ENCODE results near the gene TAF11L6.
"Not testable (repeated sequence)": the region's sequence is repeated elsewhere in the genome, so short reads cannot be mapped to it uniquely, and the experiment has no call there.

DNA sequence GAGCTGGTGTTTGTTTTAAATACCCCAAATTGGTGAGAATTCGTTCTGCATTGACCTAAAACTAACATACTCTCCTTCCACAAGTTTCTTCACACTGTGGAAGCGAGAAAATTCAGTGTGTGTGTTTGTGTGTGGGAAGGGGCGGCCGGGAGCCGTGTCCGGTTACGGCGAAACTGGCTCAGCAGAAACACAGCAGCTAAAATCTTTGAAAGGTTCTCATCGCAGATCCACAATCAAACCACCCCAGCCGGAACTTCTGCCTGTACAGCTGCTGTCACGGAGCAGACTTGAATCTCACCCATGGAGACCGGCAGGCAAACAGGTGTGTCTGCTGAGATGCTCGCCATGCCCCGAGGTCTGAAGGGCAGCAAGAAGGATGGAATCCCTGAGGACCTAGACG, 7.0 kb upstream of the TAF11L6 start, which contains the start of gene TAF11L4:
- TF ChIP-seq EZH2 (IDR thresholded peaks at IDR 0.05; ENCODE audit: borderline replicate concordance); EZH2phosphoT487 (IDR thresholded peaks at IDR 0.05; ENCODE audit: low read depth, severe bottlenecking, unreplicated experiment): not testable (repeated sequence)
- TF ChIP-seq, protein P1, sequence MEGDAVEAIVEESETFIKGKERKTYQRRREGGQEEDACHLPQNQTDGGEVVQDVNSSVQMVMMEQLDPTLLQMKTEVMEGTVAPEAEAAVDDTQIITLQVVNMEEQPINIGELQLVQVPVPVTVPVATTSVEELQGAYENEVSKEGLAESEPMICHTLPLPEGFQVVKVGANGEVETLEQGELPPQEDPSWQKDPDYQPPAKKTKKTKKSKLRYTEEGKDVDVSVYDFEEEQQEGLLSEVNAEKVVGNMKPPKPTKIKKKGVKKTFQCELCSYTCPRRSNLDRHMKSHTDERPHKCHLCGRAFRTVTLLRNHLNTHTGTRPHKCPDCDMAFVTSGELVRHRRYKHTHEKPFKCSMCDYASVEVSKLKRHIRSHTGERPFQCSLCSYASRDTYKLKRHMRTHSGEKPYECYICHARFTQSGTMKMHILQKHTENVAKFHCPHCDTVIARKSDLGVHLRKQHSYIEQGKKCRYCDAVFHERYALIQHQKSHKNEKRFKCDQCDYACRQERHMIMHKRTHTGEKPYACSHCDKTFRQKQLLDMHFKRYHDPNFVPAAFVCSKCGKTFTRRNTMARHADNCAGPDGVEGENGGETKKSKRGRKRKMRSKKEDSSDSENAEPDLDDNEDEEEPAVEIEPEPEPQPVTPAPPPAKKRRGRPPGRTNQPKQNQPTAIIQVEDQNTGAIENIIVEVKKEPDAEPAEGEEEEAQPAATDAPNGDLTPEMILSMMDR (IDR thresholded peaks at IDR 0.05; ENCODE audit: poor library complexity) = not testable (repeated sequence)

Measured in hepatocyte (in vitro differentiated cells).